HepG2 (cell line): ENCODE data around the gene TRIO.

Experiments
- GATAD2A ChIP-seq: IDR thresholded peaks from 2 replicates; pipeline ENCODE4 v1.6.1; 2016
- HDAC2 ChIP-seq: sonication (generic); formaldehyde crosslinking; IDR thresholded peaks from 2 replicates; pipeline ENCODE4 v1.4.0; 2020; ENCODE audit warnings: missing genetic modification reagents

DNA sequence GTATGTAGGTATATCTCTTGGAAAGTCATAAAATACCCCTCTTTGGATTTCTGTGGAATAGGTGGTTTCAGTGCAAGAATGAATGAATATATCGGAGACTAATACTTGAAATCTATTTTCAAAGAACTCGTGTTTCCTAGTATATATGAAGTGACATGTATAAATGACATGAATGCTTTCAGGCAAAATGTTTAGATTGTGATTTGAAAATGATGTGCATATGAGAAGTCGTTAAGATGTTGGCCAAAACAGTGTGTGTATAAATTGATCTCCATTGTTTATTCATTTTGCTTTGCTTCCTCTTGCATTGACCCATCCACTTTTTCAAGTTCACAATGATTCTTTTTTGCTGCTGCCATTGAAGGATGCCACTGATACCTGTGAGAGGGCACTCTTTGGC lies 8.3 kb downstream of the TRIO start:
- TF ChIP-seq HDAC2 (CRISPR knock-in tag) = no peak
- TF ChIP-seq GATAD2A (CRISPR knock-in tag) = no peak
